Measurements from ENCODE around the gene RPTOR.
A peak's percentile ranks its signal among the peaks of the same experiment; 100 is the strongest.

RPTOR gene

DNA sequence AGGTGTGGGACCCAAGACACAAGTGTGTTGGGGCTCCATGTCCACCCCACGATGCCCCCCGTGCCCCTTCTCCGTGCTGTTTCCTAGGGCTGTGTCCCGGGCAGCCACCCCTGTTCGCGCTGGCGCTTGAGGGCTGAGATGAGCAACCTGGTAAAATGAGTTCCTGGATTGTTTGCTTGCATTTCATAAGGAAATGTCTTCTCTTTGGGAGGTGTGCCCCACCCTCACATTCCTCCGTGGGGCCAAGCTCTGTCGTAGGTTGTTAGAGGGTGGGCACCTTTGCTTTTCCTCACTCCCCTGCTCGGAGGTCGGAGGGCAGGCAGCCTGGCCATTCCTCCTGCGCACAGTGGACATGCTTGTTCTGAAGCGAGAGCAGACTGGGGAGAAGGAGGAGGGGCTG, 275.7 kb downstream of the RPTOR start:
- Mint-ChIP-seq H3K4me3 (no peak overlapping the region), H3K27ac (ENCODE audit: low read depth) (peak overlapping the region; percentile 49), H3K9me3 (no peaks in the 10 kb centered on the region), H3K27me3 (no peaks in the 10 kb centered on the region), H3K4me1 (peaks cover 30% of the 10 kb centered on the region), H3K36me3 (ENCODE audit: insufficient read depth) (peaks cover 13% of the 10 kb centered on the region)
- ATAC-seq (replicated peaks; ENCODE audit: extremely low read depth, poor library complexity, severe bottlenecking) (no peak), DNase-seq (ENCODE audit: low spot score in 2 of 2) (no peak)

DNA sequence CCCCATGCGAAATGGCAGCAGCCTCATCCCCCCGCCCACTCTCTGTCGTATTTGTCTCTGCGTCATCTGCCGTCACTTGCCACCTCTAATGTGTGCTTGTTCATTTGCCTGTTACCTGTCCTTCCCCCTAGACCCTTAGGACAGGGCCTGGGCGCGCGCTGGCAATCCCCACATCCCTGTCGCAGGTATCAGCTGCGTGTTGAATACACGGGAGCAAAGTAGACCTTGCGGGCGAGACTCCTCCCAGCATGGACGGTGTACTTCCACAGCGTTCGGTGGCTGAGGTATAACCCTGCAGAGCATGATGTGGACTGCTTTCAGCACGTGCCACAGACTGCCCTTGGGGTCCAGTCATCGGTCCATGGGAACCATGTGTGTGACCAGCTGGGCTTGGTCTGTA, 276.9 kb downstream of the RPTOR start:
- no peak for DNase-seq (ENCODE audit: low spot score in 2 of 2)
- H3K9me3 Mint-ChIP-seq = no peaks in the 10 kb centered on the region
- peaks cover 12% of the 10 kb centered on the region for H3K36me3 Mint-ChIP-seq (ENCODE audit: insufficient read depth)
- H3K27me3 Mint-ChIP-seq = no peaks in the 10 kb centered on the region
- ATAC-seq (replicated peaks; ENCODE audit: extremely low read depth, poor library complexity, severe bottlenecking) = no peak
- H3K4me3 Mint-ChIP-seq = no peak overlapping the region
- H3K27ac Mint-ChIP-seq (ENCODE audit: low read depth) = no peak overlapping the region
- H3K4me1 Mint-ChIP-seq = peaks cover 24% of the 10 kb centered on the region

GRCh38 chr17:80822021-80822699, 277.5 kb downstream of the RPTOR start:
- DNase-seq (ENCODE audit: low spot score in 2 of 2) (no peak), ATAC-seq (replicated peaks; ENCODE audit: extremely low read depth, poor library complexity, severe bottlenecking) (no peak)
- Mint-ChIP-seq H3K4me3 (no peak overlapping the region), H3K9me3 (no peaks in the 10 kb centered on the region), H3K36me3 (ENCODE audit: insufficient read depth) (peaks cover 10% of the 10 kb centered on the region), H3K4me1 (peaks cover 23% of the 10 kb centered on the region), H3K27ac (ENCODE audit: low read depth) (no peak overlapping the region), H3K27me3 (no peaks in the 10 kb centered on the region)

GRCh38 chr17:80822700-80823410, 278.2 kb downstream of the RPTOR start:
- ATAC-seq (replicated peaks; ENCODE audit: extremely low read depth, poor library complexity, severe bottlenecking) (no peak), DNase-seq (ENCODE audit: low spot score in 2 of 2) (no peak)
- Mint-ChIP-seq H3K4me1 (peaks cover 16% of the 10 kb centered on the region), H3K36me3 (ENCODE audit: insufficient read depth) (peaks cover 10% of the 10 kb centered on the region), H3K4me3 (no peak overlapping the region), H3K9me3 (no peaks in the 10 kb centered on the region), H3K27ac (ENCODE audit: low read depth) (no peak overlapping the region), H3K27me3 (no peaks in the 10 kb centered on the region)

- H3K36me3 Mint-ChIP-seq (ENCODE audit: insufficient read depth) = peaks cover 11% of the 10 kb centered on the region
- no peaks in the 10 kb centered on the region for H3K27me3 Mint-ChIP-seq
- H3K27ac Mint-ChIP-seq (ENCODE audit: low read depth) = no peak overlapping the region
- DNase-seq (ENCODE audit: low spot score in 2 of 2) (no peak), ATAC-seq (replicated peaks; ENCODE audit: extremely low read depth, poor library complexity, severe bottlenecking) (no peak)
- H3K4me3 Mint-ChIP-seq = no peak overlapping the region
- H3K4me1 Mint-ChIP-seq = peaks cover 8% of the 10 kb centered on the region
- no peaks in the 10 kb centered on the region for H3K9me3 Mint-ChIP-seq
Measured at GRCh38 chr17:80824549-80825470, 280.2 kb downstream of the RPTOR start.

DNA sequence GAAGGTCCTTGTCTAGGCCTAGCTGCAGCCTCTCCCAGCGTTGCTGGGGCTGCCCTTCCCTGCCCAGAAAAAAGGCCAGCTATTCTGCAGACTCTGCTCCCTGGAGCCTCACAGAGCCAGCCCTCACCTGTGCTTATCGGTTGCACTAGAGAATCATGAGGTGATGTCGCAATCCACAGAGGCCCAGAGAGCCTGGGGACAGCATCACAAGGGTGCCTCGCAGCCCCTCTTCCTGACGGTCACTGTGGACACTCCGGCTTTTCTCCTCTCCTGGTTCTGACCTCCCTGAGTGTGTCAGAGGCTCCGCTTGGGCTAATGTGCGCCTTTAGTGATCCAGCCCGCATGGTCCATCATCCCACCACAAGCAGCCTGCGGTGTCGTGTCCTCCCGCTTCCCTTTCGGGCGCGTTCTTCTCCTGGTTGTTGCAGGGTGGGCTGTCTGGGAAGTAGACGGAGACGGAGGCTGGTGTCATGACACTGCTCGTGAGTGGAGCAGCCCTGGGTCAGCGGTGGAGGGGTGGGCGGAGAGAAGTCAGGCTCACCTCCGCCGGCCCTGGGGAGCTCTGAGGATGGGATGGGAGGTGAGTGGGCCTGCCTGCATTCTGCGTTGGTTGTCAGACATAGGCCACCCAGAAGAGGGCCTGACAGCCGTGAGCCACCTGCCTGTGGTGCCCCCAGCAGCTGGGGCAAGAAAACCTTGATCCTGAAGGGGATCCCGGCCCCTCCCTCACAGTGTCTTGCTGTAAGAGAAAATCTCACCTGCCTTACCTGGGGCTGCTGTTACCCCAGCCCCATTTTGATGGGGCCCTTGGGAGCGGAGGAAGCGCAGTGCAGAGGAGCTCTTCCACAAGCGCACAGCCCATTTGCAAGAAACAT, 281.1 kb downstream of the RPTOR start:
- H3K27ac Mint-ChIP-seq (ENCODE audit: low read depth) = no peak overlapping the region

DNA sequence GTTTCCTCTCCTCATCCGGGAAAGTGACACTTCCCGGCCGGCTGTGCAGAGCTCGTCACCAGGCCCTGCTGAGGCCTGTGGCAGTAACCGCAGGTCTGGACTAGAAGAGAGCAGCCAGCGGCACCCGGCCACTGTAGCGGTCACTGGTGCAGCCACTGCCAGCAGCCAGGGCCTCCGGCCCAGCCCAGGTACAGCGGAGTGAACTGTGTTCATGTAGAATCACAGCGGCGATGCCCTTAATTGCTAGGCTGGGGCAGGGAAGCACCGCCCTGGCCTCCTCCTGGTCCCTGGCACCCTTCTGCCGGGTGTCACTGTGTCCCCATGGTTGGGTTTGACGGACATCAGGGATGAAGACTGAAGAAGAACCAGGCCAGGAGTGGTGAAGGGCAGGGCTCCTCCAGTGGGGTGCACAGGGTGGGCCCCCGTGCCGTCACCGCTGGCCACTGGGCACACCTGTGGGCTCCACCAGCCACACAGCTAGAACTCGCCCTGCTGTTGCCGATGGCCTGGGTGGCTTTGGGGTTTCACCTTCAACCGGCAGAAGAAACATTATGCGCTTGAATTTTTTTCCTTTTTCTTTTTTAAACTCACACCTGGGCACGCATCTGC, 281.8 kb downstream of the RPTOR start:
- Mint-ChIP-seq H3K36me3 (ENCODE audit: insufficient read depth) (peaks cover 14% of the 10 kb centered on the region), H3K27ac (ENCODE audit: low read depth) (no peak overlapping the region)

More for the DNA sequence above, 281.1 kb downstream of the RPTOR start:
- DNase-seq (ENCODE audit: low spot score in 2 of 2) (no peak), ATAC-seq (replicated peaks; ENCODE audit: extremely low read depth, poor library complexity, severe bottlenecking) (no peak)
- H3K9me3 Mint-ChIP-seq = no peaks in the 10 kb centered on the region
- peaks cover 6% of the 10 kb centered on the region for H3K4me1 Mint-ChIP-seq
- no peak overlapping the region for H3K4me3 Mint-ChIP-seq
- H3K27me3 Mint-ChIP-seq = no peaks in the 10 kb centered on the region
- peaks cover 11% of the 10 kb centered on the region for H3K36me3 Mint-ChIP-seq (ENCODE audit: insufficient read depth)

DNA sequence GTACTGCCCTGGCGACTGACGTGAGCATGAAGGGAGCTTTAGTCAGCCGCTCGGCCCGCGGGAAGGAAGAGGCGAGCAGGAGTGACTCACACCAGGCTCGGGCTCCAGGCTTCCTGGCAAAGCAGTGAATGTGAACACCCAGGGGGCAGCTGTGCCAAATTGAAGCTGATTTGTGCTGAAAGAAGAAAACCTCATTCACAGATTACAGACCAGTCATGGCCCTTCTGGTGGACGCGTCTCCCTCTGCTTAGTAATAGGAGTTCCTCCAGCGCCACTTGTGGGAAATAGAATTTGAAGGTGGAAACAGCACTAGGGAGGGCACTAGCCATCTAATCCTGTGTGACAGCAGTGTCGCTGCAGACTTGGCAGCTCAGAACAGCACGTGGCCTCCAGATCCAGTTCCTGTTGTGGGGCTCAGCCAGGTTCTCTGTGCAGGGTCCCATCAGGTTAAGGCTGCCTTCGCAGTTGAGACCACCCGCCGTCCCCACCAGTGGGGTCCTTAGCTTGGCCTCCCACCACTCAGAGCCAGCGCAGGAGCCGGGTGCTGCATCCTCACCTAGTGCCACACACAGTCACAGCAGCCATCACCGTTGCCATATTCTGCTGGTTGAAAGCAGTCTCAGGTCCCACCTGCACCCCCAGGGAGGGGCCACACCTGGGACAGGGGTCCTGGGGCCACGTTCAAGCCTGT, 282.5 kb downstream of the RPTOR start:
- Mint-ChIP-seq H3K4me1 (peaks cover 10% of the 10 kb centered on the region), H3K9me3 (no peaks in the 10 kb centered on the region), H3K27me3 (no peaks in the 10 kb centered on the region), H3K4me3 (no peak overlapping the region), H3K27ac (ENCODE audit: low read depth) (no peak overlapping the region), H3K36me3 (ENCODE audit: insufficient read depth) (peaks cover 13% of the 10 kb centered on the region)
- ATAC-seq (replicated peaks; ENCODE audit: extremely low read depth, poor library complexity, severe bottlenecking) (no peak), DNase-seq (ENCODE audit: low spot score in 2 of 2) (no peak)

More for the DNA sequence above, 281.8 kb downstream of the RPTOR start:
- DNase-seq (ENCODE audit: low spot score in 2 of 2) = no peak
- no peak for ATAC-seq (replicated peaks; ENCODE audit: extremely low read depth, poor library complexity, severe bottlenecking)
- Mint-ChIP-seq H3K4me3 (no peak overlapping the region), H3K27me3 (no peaks in the 10 kb centered on the region), H3K4me1 (peaks cover 6% of the 10 kb centered on the region), H3K9me3 (no peaks in the 10 kb centered on the region)

GRCh38 chr17:80827646-80828643, 283.3 kb downstream of the RPTOR start:
- H3K27ac Mint-ChIP-seq (ENCODE audit: low read depth) = no peak overlapping the region
- ATAC-seq (replicated peaks; ENCODE audit: extremely low read depth, poor library complexity, severe bottlenecking) (no peak), DNase-seq (ENCODE audit: low spot score in 2 of 2) (no peak)
- H3K9me3 Mint-ChIP-seq = no peaks in the 10 kb centered on the region
- H3K4me1 Mint-ChIP-seq = peaks cover 14% of the 10 kb centered on the region
- peaks cover 12% of the 10 kb centered on the region for H3K36me3 Mint-ChIP-seq (ENCODE audit: insufficient read depth)
- no peaks in the 10 kb centered on the region for H3K27me3 Mint-ChIP-seq
- no peak overlapping the region for H3K4me3 Mint-ChIP-seq

DNA sequence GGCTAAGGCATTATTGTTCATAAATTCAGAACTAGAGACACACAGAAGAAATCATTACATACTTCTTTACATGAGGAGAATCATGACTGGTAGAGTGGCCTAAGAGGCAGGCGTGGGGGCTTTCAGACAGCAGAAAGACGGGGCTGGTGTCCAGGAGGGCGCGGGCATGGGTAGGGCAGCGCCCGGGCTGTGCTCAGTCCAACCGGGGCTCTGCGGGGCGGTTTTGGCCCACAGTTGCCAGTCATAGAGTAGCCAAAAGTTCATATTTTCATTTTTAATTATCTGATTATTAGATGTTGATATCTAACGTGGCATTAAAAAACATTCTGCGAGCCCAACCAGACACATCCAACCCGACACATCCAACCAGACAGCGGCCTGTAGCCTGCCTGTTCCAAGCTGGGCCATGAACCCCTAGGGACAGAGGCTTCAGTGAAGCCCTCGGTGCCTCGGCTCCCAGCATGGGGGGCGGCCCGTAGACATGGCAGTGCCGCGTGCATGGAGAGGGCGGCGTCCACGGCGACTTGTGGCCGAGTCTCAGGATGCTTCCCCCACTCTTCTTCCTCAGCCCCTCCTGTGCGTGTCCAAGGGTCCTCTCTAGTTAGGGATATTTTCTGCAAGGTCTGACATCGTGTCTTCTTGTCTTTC, 284.7 kb downstream of the RPTOR start:
- H3K4me3 Mint-ChIP-seq = no peak overlapping the region
- H3K36me3 Mint-ChIP-seq (ENCODE audit: insufficient read depth) = peaks cover 9% of the 10 kb centered on the region
- no peaks in the 10 kb centered on the region for H3K9me3 Mint-ChIP-seq
- H3K27ac Mint-ChIP-seq (ENCODE audit: low read depth) = no peak overlapping the region
- peaks cover 20% of the 10 kb centered on the region for H3K4me1 Mint-ChIP-seq
- DNase-seq (ENCODE audit: low spot score in 2 of 2) (no peak), ATAC-seq (replicated peaks; ENCODE audit: extremely low read depth, poor library complexity, severe bottlenecking) (no peak)
- no peaks in the 10 kb centered on the region for H3K27me3 Mint-ChIP-seq

Measured in central memory CD8-positive, alpha-beta T cell (primary cell).